GM12878 (cell line): Measurements from ENCODE around the gene FAM222A. TPM values are rescaled to one million over a fixed set of nuclear protein-coding genes. Genes with fewer than 3 reads are reported as not detected.

ENCODE experiments used
- ATAC-seq: fragments of 200-7000 bp; cut with Tn5 transposase; 3 replicates; pipeline ENCODE4 v1.9.1; 2020; ENCODE audit warnings: mild to moderate bottlenecking, moderate library complexity
- BruUV-seq: library from RNA; stranded (reverse); fragments of 400-500 nt; replicated peaks from 2 replicates; lab custom pipeline; 2021; lab: Mats Ljungman, UMichigan
- CTCF ChIA-PET: fragments of 300-600 bp; sonication (Branson Sonifier 250); formaldehyde crosslinking; extraction: SDS; loops from one replicate; lab custom pipeline; 2021; ENCODE audit warnings: inconsistent platforms; lab: Yijun Ruan, JAX
- POLR2A ChIA-PET: fragments of 350-600 bp; formaldehyde crosslinking; extraction: SDS; loops from one replicate; lab custom pipeline; 2021; ENCODE audit warnings: inconsistent platforms; lab: Charles Lee
- RAD21 ChIA-PET: fragments of 300-600 bp; sonication (Branson Sonifier 250); formaldehyde crosslinking; loops from one replicate; lab custom pipeline; 2023; ENCODE audit warnings: antibody characterized with exemption; ENCODE audit not compliant: unreplicated experiment; lab: Charles Lee
- SMC1A ChIA-PET: fragments of 300-600 bp; sonication (Branson Sonifier 250); formaldehyde crosslinking; loops from one replicate; lab custom pipeline; 2023; ENCODE audit not compliant: unreplicated experiment, uncharacterized antibody; lab: Charles Lee
- DNase-seq: peaks from one replicate; pipeline ENCODE4 v3.0.0-alpha.2; 2011; ENCODE audit warnings: low read depth, low spot score
- FAIRE-seq: peaks from 3 replicates; lab custom pipeline; 2011; peaks lifted over from hg19 to GRCh38; lab: Jason Lieb, UNC
- H2AFZ ChIP-seq: 2 replicates; pipeline ENCODE4 v1.6.0; 2011; ENCODE audit warnings: low read depth, low read length, control low read depth; ENCODE audit not compliant: control insufficient read depth
- H3K27ac ChIP-seq: 2 replicates; pipeline ENCODE4 v1.5.1; 2011; ENCODE audit warnings: control low read depth; ENCODE audit not compliant: control insufficient read depth, insufficient read depth
- H3K27me3 ChIP-seq, 2 experiments: replicated peaks in 1 of 2; 2 replicates each; pipeline versions ENCODE4 v1.6.0 to v1.6.1; 2011; ENCODE audit warnings: low read length in 1 of 2; ENCODE audit not compliant: control insufficient read depth in 2 of 2, insufficient read depth in 2 of 2
- H3K36me3 ChIP-seq, 2 experiments: 2 replicates each; pipeline ENCODE4 v1.5.1; 2011; ENCODE audit warnings: low read length in 1 of 2; ENCODE audit not compliant: control insufficient read depth in 2 of 2, insufficient read depth in 2 of 2
- H3K4me1 ChIP-seq: 2 replicates; pipeline ENCODE4 v1.6.1; 2011; ENCODE audit warnings: mild to moderate bottlenecking, low read length, moderate library complexity, mixed read lengths; ENCODE audit not compliant: control insufficient read depth, insufficient read depth
- H3K4me2 ChIP-seq: 2 replicates; pipeline ENCODE4 v1.6.0; 2011; ENCODE audit warnings: control low read depth; ENCODE audit not compliant: control insufficient read depth, insufficient read depth
- H3K4me3 ChIP-seq: fragments of 200-600 bp; sonication (generic); 2 replicates; pipeline ENCODE4 v1.5.1; 2016
- H3K79me2 ChIP-seq: 2 replicates; pipeline ENCODE4 v1.6.0; 2011; ENCODE audit warnings: low read length; ENCODE audit not compliant: control insufficient read depth, insufficient read depth
- H3K9ac ChIP-seq: 2 replicates; pipeline ENCODE4 v1.8.0; 2011; ENCODE audit warnings: low read length, control low read depth, mixed read lengths; ENCODE audit not compliant: control insufficient read depth, insufficient read depth
- H3K9me3 ChIP-seq: replicated peaks from 3 replicates; pipeline ENCODE4 v1.5.1; 2011; ENCODE audit warnings: mild to moderate bottlenecking, low read length; ENCODE audit not compliant: control insufficient read depth, insufficient read depth
- H4K20me1 ChIP-seq: 2 replicates; pipeline ENCODE4 v1.6.0; 2011; ENCODE audit not compliant: control insufficient read depth, insufficient read depth
- CHD1 ChIP-seq: IDR thresholded peaks from 2 replicates; pipeline ENCODE4 v1.6.1; 2012; ENCODE audit warnings: low read depth, low read length, improper control_type of control experiment
- DPF2 ChIP-seq: fragments of 450-650 bp; IDR thresholded peaks from 2 replicates; pipeline ENCODE4 v1.6.1; 2017; ENCODE audit warnings: mild to moderate bottlenecking
- EED ChIP-seq: sonication (generic); IDR thresholded peaks from 2 replicates; pipeline ENCODE4 v1.6.1; 2016; ENCODE audit warnings: antibody characterized with exemption, low read depth
- IKZF2 ChIP-seq, 2 experiments: fragments of 450-650 bp; IDR thresholded peaks; 2 replicates each; pipeline ENCODE4 v1.6.1; 2017; ENCODE audit warnings: mild to moderate bottlenecking in 2 of 2, moderate library complexity in 2 of 2
- IRF4 ChIP-seq: IDR thresholded peaks from 2 replicates; pipeline ENCODE4 v1.6.1; 2011; ENCODE audit warnings: low read depth, low read length
- MTA3 ChIP-seq: IDR thresholded peaks from 2 replicates; pipeline ENCODE4 v1.6.1; 2012; ENCODE audit warnings: low read length, inconsistent platforms, borderline replicate concordance
- MYC ChIP-seq: IDR thresholded peaks from 2 replicates; pipeline ENCODE4 v1.6.1; 2011; ENCODE audit warnings: mild to moderate bottlenecking, low read length, moderate library complexity, inconsistent platforms; ENCODE audit not compliant: insufficient read depth, insufficient replicate concordance, insufficient read length, severe bottlenecking
- SRF ChIP-seq, 2 experiments: IDR thresholded peaks; 2 replicates each; pipeline ENCODE4 v1.6.1; 2011; ENCODE audit warnings: low read depth in 2 of 2, low read length in 2 of 2, mild to moderate bottlenecking in 1 of 2, moderate library complexity in 1 of 2
- YY1 ChIP-seq: IDR thresholded peaks from 2 replicates; pipeline ENCODE4 v1.6.1; 2011; ENCODE audit warnings: low read depth, mild to moderate bottlenecking, low read length
- ZNF207 ChIP-seq: fragments of 450-650 bp; IDR thresholded peaks from 2 replicates; pipeline ENCODE4 v1.6.1; 2014; ENCODE audit warnings: antibody characterized with exemption, mild to moderate bottlenecking, borderline replicate concordance
- ZSCAN29 ChIP-seq: fragments of 450-650 bp; IDR thresholded peaks from 2 replicates; pipeline ENCODE4 v1.6.1; 2017; ENCODE audit warnings: mild to moderate bottlenecking, moderate library complexity
- ZZZ3 ChIP-seq: IDR thresholded peaks from 2 replicates; pipeline ENCODE4 v1.6.1; 2011; ENCODE audit warnings: low read depth; ENCODE audit not compliant: control insufficient read depth, insufficient read length
- WGBS: methylation state at CpG from one replicate; pipeline ENCODE4 v1.1.6; 2016; ENCODE audit warnings: low lambda C conversion rate; ENCODE audit not compliant: insufficient replicate concordance, insufficient coverage; ENCODE audit errors: missing lambda C conversion rate; 5-methylcytosine and 5-hydroxymethylcytosine counted together
- in situ Hi-C: fragments of 300-500 bp; cut with MboI; formaldehyde crosslinking; loops from 9 replicates; pipeline ENCODE4 v1.14.3; 2018; ENCODE audit warnings: mixed read lengths
- intact Hi-C: fragments of 100-400 bp; cut with micrococcal nuclease; formaldehyde crosslinking; loops from one replicate; pipeline ENCODE4 v1.14.2; 2022; ENCODE audit not compliant: unreplicated experiment
- polyA plus RNA-seq, 11 experiments: library from polyadenylated mRNA; depleted of rRNA in 4 of 11; unstranded in 6 of 11; stranded (reverse) in 5 of 11; fragments of >200 nt; fragmentation: Nextera tagmentation in 4 of 11; fragmentation: Illumina TruSeq in 1 of 11; extraction: Ambion mirVana in 4 of 11; extraction: Trizol in 1 of 11; gene quantifications; 1 replicate in 1 of 11; 2 replicates in 10 of 11; pipeline versions ENCODE4 v1.2.1 to v1.2.3, GENCODE V29; 2011 to 2016; ENCODE audit warnings: inconsistent platforms in 2 of 11, missing spikeins in 2 of 11, low read depth in 1 of 11
- total RNA-seq, 4 experiments: library from RNA; depleted of rRNA in 3 of 4; stranded (reverse); fragments of >200 nt in 3 of 4; fragmentation: Illumina TruSeq in 1 of 4; extraction: Trizol in 1 of 4; gene quantifications; 2 replicates each; pipeline versions ENCODE4 v1.2.1 to v1.2.3, GENCODE V29; 2013 to 2021
- TF ChIP-seq, protein P1 (sequence below): IDR thresholded peaks from 2 replicates; pipeline ENCODE4 v1.6.1; 2011; ENCODE audit warnings: low read depth, mild to moderate bottlenecking, low read length, moderate library complexity, borderline replicate concordance; ENCODE audit errors: extremely low read depth
- TF ChIP-seq, protein P2 (sequence below), 3 experiments: IDR thresholded peaks in 2 of 3; conservative IDR thresholded peaks in 1 of 3; 2 replicates each; pipeline ENCODE4 v1.5.1; 2011; ENCODE audit warnings: low read depth in 3 of 3, low read length in 3 of 3, mild to moderate bottlenecking in 3 of 3, control low read depth in 2 of 3, moderate library complexity in 2 of 3, inconsistent platforms in 1 of 3, mixed read lengths in 1 of 3; ENCODE audit not compliant: control insufficient read depth in 2 of 3, insufficient read depth in 1 of 3; ENCODE audit errors: extremely low read depth in 1 of 3

The FAM222A gene
- total and polyA plus RNA-seq, 10 of the 15 experiments (the other 5 are each of a cell fraction or from before 2014, with no cell fraction given) = 0.04 to 0.49 (median 0.14) TPM; not detected in 3

DNA sequence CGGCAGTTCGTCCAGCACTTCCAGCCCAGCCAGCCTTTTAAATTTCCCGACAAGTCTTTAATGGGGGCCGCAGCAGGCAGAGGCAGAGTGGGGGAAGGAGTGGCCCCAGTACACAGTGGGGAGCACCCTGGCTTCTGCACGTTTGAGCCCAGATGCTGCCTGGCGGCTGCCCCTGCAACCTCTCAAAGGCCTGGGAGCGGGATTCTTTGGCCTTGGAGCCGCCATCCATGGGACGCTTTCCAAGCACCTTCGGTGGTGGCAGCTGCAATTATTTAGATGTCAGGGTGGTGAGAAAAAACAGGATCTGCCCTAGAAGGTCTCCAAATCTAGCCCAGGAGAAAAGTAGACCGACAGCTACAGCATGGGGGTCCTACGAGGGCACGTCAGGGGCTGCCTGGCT, 46.0 kb downstream of the FAM222A start:
- Histone ChIP-seq H2AFZ (no peak overlapping the region), H3K9me3 (no peaks in the 10 kb centered on the region; the same call in 1 of the 3 replicates), H3K27me3 (no peaks in the 10 kb centered on the region), H3K4me2 (no peak overlapping the region), H3K9ac (no peak overlapping the region), H3K36me3 (no peaks in the 10 kb centered on the region), H4K20me1 (no peaks in the 10 kb centered on the region), H3K4me1 (no peaks in the 10 kb centered on the region), H3K4me3 (no peak overlapping the region), H3K79me2 (no peaks in the 10 kb centered on the region), H3K27ac (no peak overlapping the region)
- no peak for ATAC-seq
- ChIA-PET RAD21 (no interaction called here), CTCF (no interaction called here), SMC1A (no interaction called here), POLR2A (no interaction called here)
- intact Hi-C loops (no loop called here), in situ Hi-C loops (no loop called here)
- TF ChIP-seq, protein P1, sequence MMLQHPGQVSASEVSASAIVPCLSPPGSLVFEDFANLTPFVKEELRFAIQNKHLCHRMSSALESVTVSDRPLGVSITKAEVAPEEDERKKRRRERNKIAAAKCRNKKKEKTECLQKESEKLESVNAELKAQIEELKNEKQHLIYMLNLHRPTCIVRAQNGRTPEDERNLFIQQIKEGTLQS = no peak
- TF ChIP-seq MTA3 = no peak
- no peak for TF ChIP-seq ZSCAN29
- no peak for TF ChIP-seq SRF (IDR thresholded peaks at IDR 0.05; ENCODE audit: low read depth in 2 of 2, low read length in 2 of 2)
- no peak for TF ChIP-seq ZZZ3
- no peak for TF ChIP-seq CHD1
- no peak for TF ChIP-seq YY1
- no peak for TF ChIP-seq MYC
- no peak for TF ChIP-seq DPF2
- TF ChIP-seq ZNF207 = no peak
- TF ChIP-seq IRF4 = no peak
- no peak for TF ChIP-seq EED
- no peak for TF ChIP-seq IKZF2 (IDR thresholded peaks at IDR 0.05)
- TF ChIP-seq, protein P2, sequence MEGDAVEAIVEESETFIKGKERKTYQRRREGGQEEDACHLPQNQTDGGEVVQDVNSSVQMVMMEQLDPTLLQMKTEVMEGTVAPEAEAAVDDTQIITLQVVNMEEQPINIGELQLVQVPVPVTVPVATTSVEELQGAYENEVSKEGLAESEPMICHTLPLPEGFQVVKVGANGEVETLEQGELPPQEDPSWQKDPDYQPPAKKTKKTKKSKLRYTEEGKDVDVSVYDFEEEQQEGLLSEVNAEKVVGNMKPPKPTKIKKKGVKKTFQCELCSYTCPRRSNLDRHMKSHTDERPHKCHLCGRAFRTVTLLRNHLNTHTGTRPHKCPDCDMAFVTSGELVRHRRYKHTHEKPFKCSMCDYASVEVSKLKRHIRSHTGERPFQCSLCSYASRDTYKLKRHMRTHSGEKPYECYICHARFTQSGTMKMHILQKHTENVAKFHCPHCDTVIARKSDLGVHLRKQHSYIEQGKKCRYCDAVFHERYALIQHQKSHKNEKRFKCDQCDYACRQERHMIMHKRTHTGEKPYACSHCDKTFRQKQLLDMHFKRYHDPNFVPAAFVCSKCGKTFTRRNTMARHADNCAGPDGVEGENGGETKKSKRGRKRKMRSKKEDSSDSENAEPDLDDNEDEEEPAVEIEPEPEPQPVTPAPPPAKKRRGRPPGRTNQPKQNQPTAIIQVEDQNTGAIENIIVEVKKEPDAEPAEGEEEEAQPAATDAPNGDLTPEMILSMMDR (IDR thresholded peaks at IDR 0.05 in 2 of 3, conservative IDR thresholded peaks at IDR 0.05 in 1 of 3; ENCODE audit: control insufficient read depth in 2 of 3, extremely low read depth in 1 of 3, insufficient read depth in 1 of 3, low read depth in 3 of 3, low read length in 3 of 3) = no peak
- no peak for FAIRE-seq
- 63% methylated on average over 13 of the region's 13 CpGs for WGBS
- DNase-seq = no peak
- BruUV-seq = no TSS peak
